GM19452 (cell line): ENCODE results near the gene AMN1.
"Not testable (repeated sequence)": the region's sequence is repeated elsewhere in the genome, so short reads cannot be mapped to it uniquely, and the experiment has no call there.

Source experiments
- ATAC-seq: cut with Tn5 transposase; IDR thresholded peaks from one replicate; pipeline ENCODE4 v1.9.1; 2021; ENCODE audit not compliant: unreplicated experiment

AMN1 gene

GRCh38 chr12:31733549-31734432 is 5.0 kb upstream of the AMN1 start:
- ATAC-seq: not testable (repeated sequence)

DNA sequence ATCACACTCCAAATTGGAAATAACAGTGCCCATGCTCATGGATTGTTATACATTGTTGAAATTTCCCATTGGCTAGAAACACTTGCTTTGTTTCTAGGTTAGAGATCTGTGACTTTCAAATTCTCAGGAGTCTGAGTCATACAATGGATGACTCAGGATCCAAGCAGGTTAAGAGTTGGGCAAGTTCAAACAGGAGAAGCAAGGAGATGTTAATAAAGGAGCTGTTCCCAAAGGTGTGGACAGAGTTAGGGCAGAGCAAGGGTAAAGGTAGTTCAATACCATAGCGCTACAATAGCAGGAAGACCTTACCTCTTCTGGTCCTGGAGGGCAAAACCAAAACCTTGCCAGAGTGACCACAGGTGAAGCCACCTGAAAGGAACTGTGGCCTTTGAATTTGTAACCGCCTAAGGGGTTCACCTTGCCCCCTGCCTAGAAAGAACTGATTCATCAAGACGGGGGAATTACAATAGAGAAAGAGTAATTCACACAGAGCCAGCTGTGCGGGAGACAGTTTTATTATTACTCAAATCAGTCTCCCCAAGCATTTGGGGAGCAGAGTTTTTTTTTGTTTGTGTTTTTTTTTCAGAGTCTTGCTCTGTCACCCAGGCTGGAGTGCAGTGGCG is 4.2 kb upstream of the AMN1 start:
- ATAC-seq: no peak

DNA sequence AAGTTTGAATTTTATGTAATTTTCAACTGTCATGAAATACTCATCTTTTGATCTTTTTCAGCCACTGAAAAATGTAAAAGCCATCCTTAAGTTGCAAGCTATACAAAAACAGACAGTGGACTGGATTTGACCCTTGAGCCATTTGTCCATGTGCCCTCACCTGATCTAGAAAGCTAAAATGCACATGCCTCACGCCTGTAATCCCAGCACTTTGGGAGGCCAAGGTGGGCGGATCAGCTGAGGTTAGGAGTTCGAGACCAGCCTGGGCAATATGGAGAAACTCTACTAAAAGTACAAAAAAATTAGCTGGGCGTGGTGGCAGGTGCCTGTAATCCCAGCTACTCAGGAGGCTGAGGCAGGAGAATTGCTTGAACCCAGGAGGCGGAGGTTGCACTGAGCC is 2.4 kb upstream of the AMN1 start:
- ATAC-seq: not testable (repeated sequence)

DNA sequence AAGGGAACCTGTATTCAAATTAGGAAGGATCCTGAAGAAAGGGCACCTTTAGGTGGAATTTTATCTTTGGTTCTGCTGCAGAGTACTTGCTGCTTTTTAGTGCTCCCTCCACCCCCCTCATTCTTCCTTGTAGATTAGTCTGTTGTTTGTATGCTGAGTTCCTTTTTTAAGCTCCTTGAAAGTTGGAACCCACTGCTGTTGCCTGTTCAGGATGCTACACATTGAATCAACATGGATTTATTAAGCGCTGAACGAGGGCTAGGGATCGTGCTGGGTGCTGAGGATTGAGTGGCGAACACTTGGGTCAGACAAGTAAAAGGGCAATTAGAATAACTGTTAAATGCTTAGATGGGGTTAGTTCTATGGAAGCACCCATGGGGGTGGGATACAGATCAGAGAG is 884 bp upstream of the AMN1 start:
- ATAC-seq: no peak

DNA sequence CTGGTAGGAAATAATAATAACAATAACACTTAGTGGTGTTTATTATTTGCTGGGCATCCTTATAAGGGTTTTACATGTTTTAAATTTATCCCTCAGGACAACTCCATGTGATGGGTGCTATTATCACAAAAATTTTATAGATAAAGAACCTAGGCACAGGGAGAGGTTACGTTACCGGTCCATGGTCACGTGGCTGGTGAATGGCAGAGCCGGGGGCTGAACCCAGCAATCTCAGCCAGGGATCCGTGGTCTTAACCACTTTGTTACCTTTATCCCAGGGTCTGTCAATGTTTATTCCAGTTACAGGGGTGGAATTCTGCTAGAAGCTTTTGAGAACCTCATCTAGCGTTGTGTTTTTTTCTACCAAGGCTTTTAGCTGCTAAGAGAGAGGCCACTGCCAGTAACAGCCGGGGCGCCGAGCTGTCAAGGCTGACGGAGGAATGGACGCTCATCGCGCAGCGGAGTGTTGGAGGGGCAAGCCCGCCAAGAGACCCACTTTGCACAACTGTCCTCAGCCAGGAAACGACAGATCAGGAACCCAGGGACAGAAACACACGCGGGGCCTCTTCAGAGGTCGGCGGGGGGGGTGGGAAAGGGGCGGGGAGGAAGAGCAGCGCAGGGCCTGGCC is 418 bp downstream of the AMN1 start:
- peak; percentile 14 for ATAC-seq

- ATAC-seq: no peak
Measured at GRCh38 chr12:31727192-31727591, 1.6 kb downstream of the AMN1 start.

DNA sequence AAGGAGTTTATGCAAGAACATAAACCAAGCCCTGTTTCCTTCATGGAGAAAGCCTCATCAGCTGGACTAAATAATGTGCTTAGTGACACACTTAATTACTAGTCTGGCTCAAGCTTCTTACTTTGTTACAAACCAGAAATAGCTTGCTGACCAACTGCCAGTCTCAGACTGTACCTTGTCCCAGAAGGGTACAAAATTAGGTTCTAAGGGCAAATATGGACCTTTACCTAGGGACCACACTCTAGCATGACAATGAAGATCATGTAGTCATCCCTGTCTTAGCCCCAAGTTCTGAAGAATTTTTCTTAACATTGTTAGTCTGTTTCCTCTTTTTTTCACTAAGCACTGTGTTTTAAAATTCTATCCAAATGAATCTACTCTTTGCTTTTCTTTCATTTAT is 2.2 kb downstream of the AMN1 start:
- ATAC-seq: no peak

- no peak for ATAC-seq
Measured at GRCh38 chr12:31724557-31724956, 4.3 kb downstream of the AMN1 start.

DNA sequence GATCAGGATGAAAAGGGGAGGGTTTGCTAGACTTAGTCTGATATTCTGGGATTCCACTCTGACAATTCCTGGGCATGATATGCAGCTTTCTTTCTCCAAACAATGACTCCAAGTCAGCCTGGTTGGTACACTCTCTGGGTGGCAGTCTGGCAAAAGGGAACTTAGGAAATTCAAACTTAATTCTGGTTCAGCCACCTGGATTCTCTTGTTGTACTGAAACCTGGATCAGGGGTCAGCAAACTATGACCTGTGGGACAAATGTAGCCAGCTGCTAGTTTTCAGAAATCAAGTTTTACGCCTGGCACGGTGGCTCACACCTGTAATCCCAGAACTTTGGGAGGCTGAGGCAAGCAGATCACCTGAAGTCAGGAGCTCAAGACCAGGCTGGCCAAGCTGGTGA is 6.2 kb downstream of the AMN1 start:
- no peak for ATAC-seq

GRCh38 chr12:31718542-31719198 is 10.2 kb downstream of the AMN1 start:
- not testable (repeated sequence) for ATAC-seq

- not testable (repeated sequence) for ATAC-seq
Measured at GRCh38 chr12:31716998-31717397, 11.8 kb downstream of the AMN1 start.

DNA sequence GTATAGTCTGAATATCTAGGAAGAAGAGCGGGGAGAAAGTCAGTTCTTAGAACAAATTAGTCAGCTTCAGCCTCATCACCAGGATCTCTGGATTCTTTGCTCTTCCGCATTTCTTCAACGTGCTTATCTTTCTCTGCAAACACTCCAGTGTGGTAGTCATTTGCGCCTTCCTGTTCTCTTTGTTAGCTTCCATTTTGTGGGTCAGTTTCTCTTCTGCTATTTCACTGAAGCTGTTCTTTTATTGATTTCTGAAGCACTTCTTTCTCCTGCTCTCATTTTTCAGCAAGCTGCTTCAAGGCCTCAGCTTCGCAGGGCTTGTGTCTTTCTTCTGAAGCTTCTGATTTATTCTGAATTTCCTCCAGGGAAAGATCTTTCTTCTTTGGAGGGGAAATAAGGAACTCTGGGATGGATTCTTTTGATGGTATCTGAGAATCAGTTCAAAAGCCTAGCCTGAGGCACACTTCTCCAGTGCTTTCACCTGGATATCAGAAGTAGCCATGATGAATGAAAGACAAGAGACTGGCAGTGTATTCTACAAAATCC is 13.5 kb downstream of the AMN1 start:
- ATAC-seq: peak; percentile 78

GRCh38 chr12:31714406-31715271 is 14.2 kb downstream of the AMN1 start:
- peak; percentile 24 for ATAC-seq

DNA sequence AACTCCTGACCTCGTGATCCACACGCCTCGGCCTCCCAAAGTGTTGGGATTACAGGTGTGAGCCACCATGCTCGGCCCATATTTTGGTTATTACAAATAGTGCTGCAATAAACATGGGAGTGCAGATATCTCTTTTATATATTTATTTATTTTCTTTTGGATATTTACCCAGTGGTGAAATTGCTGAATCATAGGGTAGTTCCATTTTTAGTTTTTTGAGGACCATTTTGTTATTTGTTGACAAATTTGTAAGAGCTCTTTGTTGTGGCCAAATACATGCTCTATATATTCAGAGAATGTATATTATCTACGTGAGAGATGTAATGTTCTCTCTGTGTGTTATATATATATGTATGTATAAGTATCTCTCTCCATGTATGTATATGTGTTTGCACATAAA is 15.9 kb downstream of the AMN1 start:
- no peak for ATAC-seq

- no peak for ATAC-seq
Measured at GRCh38 chr12:31710021-31710818, 18.6 kb downstream of the AMN1 start.

DNA sequence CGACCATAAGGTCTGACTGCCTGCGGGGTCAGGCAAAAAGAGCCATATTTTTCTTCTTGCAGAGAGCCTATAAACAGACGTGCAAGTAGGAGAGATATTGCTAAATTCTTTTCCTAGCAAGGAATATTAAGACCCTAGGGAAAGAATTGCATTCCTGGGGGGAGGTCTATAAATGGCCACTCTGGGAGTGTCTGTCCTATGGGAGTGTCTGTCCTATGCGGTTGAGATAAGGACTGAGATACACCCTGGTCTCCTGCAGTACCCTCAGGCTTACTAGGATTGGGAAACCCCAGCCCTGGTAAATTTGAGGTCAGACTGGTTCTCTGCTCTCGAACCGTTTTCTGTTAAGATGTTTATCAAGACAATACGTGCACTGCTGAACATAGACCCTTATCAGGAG is 20.7 kb downstream of the AMN1 start:
- ATAC-seq: not testable (repeated sequence)

- ATAC-seq: no peak
Measured at GRCh38 chr12:31705621-31706020, 23.2 kb downstream of the AMN1 start.

- ATAC-seq: no peak
Measured at GRCh38 chr12:31702047-31702446, 26.8 kb downstream of the AMN1 start.

DNA sequence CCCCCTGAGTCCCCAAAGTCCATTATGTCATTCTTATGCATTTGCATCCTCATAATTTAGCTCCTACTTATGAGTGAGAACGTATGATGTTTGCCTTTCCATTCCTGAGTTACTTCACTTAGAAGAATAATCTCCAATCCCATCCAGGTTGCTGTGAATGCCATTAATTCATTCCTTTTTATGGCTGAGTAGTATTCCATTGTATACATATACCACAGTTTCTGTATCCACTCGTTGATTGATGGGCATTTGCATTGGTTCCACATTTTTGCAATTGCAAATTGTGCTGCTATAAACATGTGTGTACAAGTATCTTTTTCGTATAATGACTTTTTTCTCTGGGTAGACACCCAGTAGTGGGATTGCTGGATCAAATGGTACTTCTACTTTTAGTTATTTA is 38.9 kb downstream of the AMN1 start:
- not testable (repeated sequence) for ATAC-seq
